GM19467 (cell line): ENCODE measurements around the gene VAV2.
"Not testable (repeated sequence)": the region's sequence is repeated elsewhere in the genome, so short reads cannot be mapped to it uniquely, and the experiment has no call there.

Experiments
- ATAC-seq: cut with Tn5 transposase; IDR thresholded peaks from one replicate; pipeline ENCODE4 v1.9.1; 2021; ENCODE audit warnings: mild to moderate bottlenecking, moderate library complexity; ENCODE audit not compliant: unreplicated experiment

The VAV2 gene

DNA sequence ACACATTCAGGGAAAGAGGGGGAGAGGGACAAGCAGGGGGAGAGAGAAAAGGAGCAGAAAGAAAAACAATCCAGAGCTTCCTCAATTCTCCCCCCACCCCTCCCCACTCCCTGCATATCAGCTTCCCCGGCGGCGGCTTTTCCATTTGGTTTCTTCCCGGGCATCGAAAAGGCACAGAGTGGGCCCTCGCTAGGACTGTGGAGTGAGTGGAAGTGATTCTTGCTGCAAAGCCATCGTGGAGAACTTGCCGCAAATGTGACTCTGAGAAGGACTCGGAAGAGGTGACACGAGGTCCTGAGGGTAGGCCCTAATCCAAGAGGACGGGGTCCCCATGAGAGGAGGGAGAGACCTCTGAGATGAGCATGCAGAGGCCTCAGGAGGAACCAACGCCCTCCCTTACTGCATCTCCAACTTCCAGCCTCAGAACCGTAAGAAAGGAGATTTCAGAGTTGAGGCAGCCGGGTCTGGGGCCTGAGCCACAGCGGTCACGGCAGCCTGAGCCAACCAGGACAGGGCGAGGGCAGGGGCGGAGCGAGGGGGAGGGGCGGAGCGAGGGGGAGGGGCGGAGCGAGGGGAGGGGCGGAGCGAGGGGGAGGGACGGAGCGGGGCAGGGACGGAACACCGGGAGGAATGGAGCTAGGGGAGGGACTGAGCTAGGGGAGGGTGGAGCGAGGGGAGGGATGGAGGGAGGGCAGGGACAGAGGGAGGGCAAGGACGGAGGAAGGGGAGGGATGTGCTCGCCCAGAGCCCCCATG lies 232.8 kb downstream of the VAV2 start:
- ATAC-seq = no peak

- ATAC-seq = no peak
Measured at GRCh38 chr9:133758228-133758627, 233.9 kb downstream of the VAV2 start.

GRCh38 chr9:133754688-133755227 lies 237.4 kb downstream of the VAV2 start:
- ATAC-seq = no peak

GRCh38 chr9:133754187-133754586 lies 237.9 kb downstream of the VAV2 start:
- ATAC-seq = no peak

- ATAC-seq = no peak
Measured at GRCh38 chr9:133752739-133753446, 239.2 kb downstream of the VAV2 start.

GRCh38 chr9:133750982-133751649 lies 241.0 kb downstream of the VAV2 start:
- no peak for ATAC-seq

DNA sequence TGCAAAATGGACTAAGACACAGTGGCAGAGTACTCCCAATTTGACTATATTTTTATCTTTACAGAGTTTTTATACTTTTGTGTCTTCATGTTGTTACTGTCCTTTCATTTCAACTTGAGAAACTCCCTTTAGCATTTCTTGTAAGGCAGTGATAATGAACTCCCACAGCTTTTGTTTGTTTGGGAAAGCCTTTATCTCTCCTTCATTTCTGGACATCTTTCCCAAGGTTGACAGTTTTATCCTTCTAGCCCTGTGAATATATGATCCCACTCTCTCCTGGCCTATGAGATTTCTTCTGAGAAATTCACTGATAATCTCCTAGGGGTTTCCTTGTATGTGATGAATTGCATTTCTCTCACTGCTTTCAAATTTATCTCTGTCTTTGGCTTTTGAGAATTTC lies 244.8 kb downstream of the VAV2 start:
- no peak for ATAC-seq

- not testable (repeated sequence) for ATAC-seq
Measured at GRCh38 chr9:133744528-133744927, 247.6 kb downstream of the VAV2 start.

GRCh38 chr9:133742849-133743444 lies 249.2 kb downstream of the VAV2 start:
- ATAC-seq = no peak

DNA sequence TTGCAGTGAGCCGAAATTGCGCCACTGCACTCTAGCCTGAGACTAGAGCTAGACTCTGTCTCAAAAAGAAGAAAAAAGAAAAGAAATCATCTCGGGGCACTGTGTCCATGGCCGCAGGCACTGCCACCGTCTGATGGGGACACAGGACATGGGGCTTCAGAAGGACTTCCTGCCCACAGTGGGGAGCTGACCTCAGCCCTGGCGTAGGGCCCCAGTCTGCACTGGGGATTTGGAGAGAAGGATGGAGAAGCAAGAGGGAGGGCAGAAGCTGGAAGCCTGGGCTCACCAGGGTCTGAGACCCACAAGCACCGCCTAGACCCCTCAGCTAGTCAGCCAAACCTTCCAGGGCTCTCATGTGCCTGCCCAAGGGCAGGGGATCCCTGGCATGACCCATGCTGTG lies 249.9 kb downstream of the VAV2 start:
- ATAC-seq = no peak

DNA sequence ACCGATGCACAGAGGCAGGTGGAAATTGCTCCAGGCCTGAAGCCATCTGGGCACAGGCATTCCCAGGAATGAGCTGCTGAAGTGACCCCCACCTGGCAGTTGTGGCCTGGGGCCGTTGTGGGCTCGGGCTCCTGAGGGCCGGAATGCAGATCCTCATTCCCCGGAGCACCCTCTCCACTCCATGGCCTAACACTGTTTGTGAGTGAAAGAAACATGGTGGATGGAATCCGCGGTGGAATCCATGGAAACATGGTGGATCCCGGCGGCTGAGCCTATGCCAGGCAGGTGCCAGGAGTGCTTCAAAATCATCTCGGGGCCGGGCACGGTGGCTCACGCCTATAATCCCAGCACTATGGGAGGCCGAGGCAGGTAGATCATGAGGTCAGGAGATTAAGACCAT lies 250.4 kb downstream of the VAV2 start:
- ATAC-seq = no peak

- no peak for ATAC-seq
Measured at GRCh38 chr9:133740911-133741310, 251.2 kb downstream of the VAV2 start.

DNA sequence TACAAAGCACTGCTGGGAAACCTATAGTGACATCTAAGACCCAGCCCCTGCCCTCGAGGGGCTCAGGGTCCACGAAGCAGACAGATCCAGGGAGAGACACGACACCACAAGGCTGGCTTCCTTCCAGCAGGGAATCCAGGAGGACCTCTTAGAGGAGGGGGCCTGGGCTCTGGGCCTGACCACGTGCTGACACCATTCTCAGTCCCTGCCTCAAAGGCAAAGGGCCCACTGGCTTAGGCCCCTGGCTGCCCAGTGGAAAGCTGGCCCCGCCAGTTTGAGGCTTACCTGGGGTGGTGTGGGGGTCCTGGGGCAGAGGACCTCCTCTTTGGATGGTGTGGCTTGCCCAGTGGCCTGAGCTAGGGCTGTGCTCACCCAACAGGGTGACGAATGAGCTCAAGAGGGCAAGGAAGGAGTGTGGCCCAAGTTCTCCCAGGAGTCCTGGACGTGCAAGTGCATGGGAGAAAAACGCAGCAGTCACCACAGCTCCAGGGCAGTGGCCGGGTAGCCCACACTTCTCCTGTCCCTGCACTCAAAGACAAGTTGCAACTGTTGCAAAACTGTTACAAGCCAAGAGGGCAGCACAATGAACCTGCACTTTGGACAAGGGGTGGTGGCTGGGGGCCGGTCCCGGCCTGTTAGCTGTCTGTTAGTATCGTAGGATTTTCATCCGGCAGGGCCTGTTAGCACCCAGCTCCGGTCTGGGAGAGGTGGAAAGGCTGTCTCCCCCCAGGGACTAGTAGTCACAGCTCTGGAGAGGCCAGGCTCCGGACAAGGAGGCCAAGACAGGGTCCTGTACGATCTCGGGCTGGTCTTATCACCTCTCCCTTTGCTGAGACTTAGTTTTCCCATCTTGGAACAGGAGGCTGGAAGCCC lies 252.5 kb downstream of the VAV2 start:
- ATAC-seq = no peak

GRCh38 chr9:133738640-133739225 lies 253.4 kb downstream of the VAV2 start:
- no peak for ATAC-seq

GRCh38 chr9:133737774-133738639 lies 254.1 kb downstream of the VAV2 start, which contains the start of gene SARDH:
TSS of gene SARDH (minus strand) at chr9:133738352. CDS start at chr9:133734173, 4,179 bp downstream.
- no peak for ATAC-seq

GRCh38 chr9:133737071-133737773 lies 254.9 kb downstream of the VAV2 start:
- ATAC-seq = no peak

GRCh38 chr9:133735931-133736330 lies 256.2 kb downstream of the VAV2 start:
- no peak for ATAC-seq

DNA sequence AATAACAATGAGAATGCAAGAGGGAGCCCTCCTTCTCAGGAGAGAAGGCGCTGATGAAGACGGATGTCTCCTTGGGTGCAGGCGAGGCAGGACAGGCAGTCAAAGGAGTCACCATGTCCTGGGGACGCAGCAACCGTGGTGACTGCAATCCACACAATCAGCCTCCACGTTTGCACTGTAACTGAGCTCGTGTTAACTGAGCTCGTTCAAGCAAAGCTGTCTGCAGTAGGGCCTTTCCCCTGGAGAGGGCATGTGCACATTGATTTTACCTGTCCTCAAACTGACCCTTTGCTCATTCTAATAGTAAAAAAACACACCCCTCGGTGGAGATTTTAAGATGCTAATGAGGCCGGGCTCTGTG lies 256.7 kb downstream of the VAV2 start:
- no peak for ATAC-seq
